Measurements from ENCODE around the gene FHIT. TPM values are rescaled to one million over a fixed set of nuclear protein-coding genes. Genes with fewer than 3 reads are reported as not detected.

Gene FHIT
- total and polyA plus RNA-seq, 7 donors, result 2.4 to 10.2 (median 6.1) TPM

GRCh38 chr3:60147249-60147950 lies 1103.9 kb downstream of the FHIT start:
- TF ChIP-seq POLR2AphosphoS5 (IDR thresholded peaks at IDR 0.05) (no peak), CTCF (IDR thresholded peaks at IDR 0.05) (no peak), EP300 (IDR thresholded peaks at IDR 0.05) (no peak), POLR2A (IDR thresholded peaks at IDR 0.05) (no peak)
- no peak overlapping the region for H3K27ac ChIP-seq
- intact Hi-C loops (cut with DNase I), result no loop called here
- WGBS, 2 donors, result 71 to 87% methylated on average over 15 of the region's 15 CpGs
- peaks cover 0 to 5% (median 0%) of the 10 kb centered on the region in 4 donors for H3K4me1 ChIP-seq
- H3K27me3 ChIP-seq, result no peaks in the 10 kb centered on the region
- no peak for DNase-seq
- no peak overlapping the region for H3K4me3 ChIP-seq
- H3K9me3 ChIP-seq, result no peaks in the 10 kb centered on the region
- no peaks in the 10 kb centered on the region for H3K36me3 ChIP-seq

GRCh38 chr3:60146121-60146520 lies 1105.1 kb downstream of the FHIT start:
- H3K27me3 ChIP-seq, result no peaks in the 10 kb centered on the region

GRCh38 chr3:60144071-60144470 lies 1107.2 kb downstream of the FHIT start:
- Histone ChIP-seq H3K9me3 (no peaks in the 10 kb centered on the region), H3K27ac (no peak overlapping the region), H3K4me1 (peaks cover 0 to 5% (median 0%) of the 10 kb centered on the region in 4 donors), H3K4me3 (no peak overlapping the region), H3K36me3 (no peaks in the 10 kb centered on the region), H3K27me3 (no peaks in the 10 kb centered on the region)
- DNase-seq, result no peak
- 91 to 92% methylated on average over 1 of the region's 1 CpG for WGBS, 2 donors
- intact Hi-C loops (cut with DNase I), result no loop called here
- TF ChIP-seq CTCF (IDR thresholded peaks at IDR 0.05), result no peak

More at GRCh38 chr3:60146121-60146520, 1105.1 kb downstream of the FHIT start:
- H3K9me3 ChIP-seq, result no peaks in the 10 kb centered on the region
- no peak for DNase-seq
- TF ChIP-seq POLR2A (IDR thresholded peaks at IDR 0.05), result no peak
- no peak for TF ChIP-seq EP300 (IDR thresholded peaks at IDR 0.05)
- TF ChIP-seq CTCF (IDR thresholded peaks at IDR 0.05), result no peak
- TF ChIP-seq POLR2AphosphoS5 (IDR thresholded peaks at IDR 0.05), result no peak
- no peak overlapping the region for H3K27ac ChIP-seq
- intact Hi-C loops (cut with DNase I), result no loop called here
- peaks cover 0 to 5% (median 0%) of the 10 kb centered on the region in 4 donors for H3K4me1 ChIP-seq
- no peaks in the 10 kb centered on the region for H3K36me3 ChIP-seq
- H3K4me3 ChIP-seq, result no peak overlapping the region
- WGBS, 2 donors, result 0 to 13% methylated on average over 1 of the region's 1 CpG

GRCh38 chr3:60142009-60142408 lies 1109.2 kb downstream of the FHIT start:
- Histone ChIP-seq H3K9me3 (no peaks in the 10 kb centered on the region), H3K4me1 (peaks cover 0 to 5% (median 0%) of the 10 kb centered on the region in 4 donors), H3K4me3 (no peak overlapping the region), H3K27ac (no peak overlapping the region), H3K27me3 (no peaks in the 10 kb centered on the region), H3K36me3 (no peaks in the 10 kb centered on the region)
- TF ChIP-seq EP300 (IDR thresholded peaks at IDR 0.05) (no peak), CTCF (IDR thresholded peaks at IDR 0.05) (no peak), POLR2A (IDR thresholded peaks at IDR 0.05) (no peak), POLR2AphosphoS5 (IDR thresholded peaks at IDR 0.05) (no peak)
- DNase-seq, result no peak
- 82 to 92% methylated on average over 2 of the region's 2 CpGs for WGBS, 2 donors
- intact Hi-C loops (cut with DNase I), result no loop called here

- Histone ChIP-seq H3K9me3 (no peaks in the 10 kb centered on the region), H3K4me3 (no peak overlapping the region), H3K27ac (no peak overlapping the region), H3K36me3 (no peaks in the 10 kb centered on the region), H3K27me3 (no peaks in the 10 kb centered on the region), H3K4me1 (no peaks in the 10 kb centered on the region)
- DNase-seq, result no peak
- 89 to 92% methylated on average over 1 of the region's 1 CpG for WGBS, 2 donors
- TF ChIP-seq POLR2A (IDR thresholded peaks at IDR 0.05) (no peak), POLR2AphosphoS5 (IDR thresholded peaks at IDR 0.05) (no peak), CTCF (IDR thresholded peaks at IDR 0.05) (no peak)
- intact Hi-C loops (cut with DNase I), result no loop called here
Measured at GRCh38 chr3:60140160-60140559, 1111.1 kb downstream of the FHIT start.
